COLO668 (cell line): ENCODE measurements around the gene PSMA7.
A peak's percentile ranks its signal among the peaks of the same experiment; 100 is the strongest.
"Not testable (repeated sequence)": the region's sequence is repeated elsewhere in the genome, so short reads cannot be mapped to it uniquely, and the experiment has no call there.

Experiments
- DNase-seq: peaks from one replicate; lab custom pipeline; 2025; ENCODE audit not compliant: unreplicated experiment; lab: John Stamatoyannopoulos, UW

The PSMA7 gene

GRCh38 chr20:62121776-62122653 lies 21.2 kb downstream of the PSMA7 start, which contains the start of gene LSM14B:
TSS of gene LSM14B (plus strand) at chr20:62122475. CDS start at chr20:62122667, 192 bp downstream.
- peak; percentile 99 for DNase-seq

- no peak for DNase-seq
Measured at GRCh38 chr20:62120990-62121775, 22.0 kb downstream of the PSMA7 start.

GRCh38 chr20:62120365-62120762 lies 22.8 kb downstream of the PSMA7 start:
- DNase-seq = no peak

GRCh38 chr20:62119591-62120364 lies 23.4 kb downstream of the PSMA7 start:
- no peak for DNase-seq

GRCh38 chr20:62119115-62119514 lies 24.1 kb downstream of the PSMA7 start:
- DNase-seq = no peak

- DNase-seq = peak; percentile 13
Measured at GRCh38 chr20:62118113-62119043, 24.8 kb downstream of the PSMA7 start.

GRCh38 chr20:62117658-62118057 lies 25.5 kb downstream of the PSMA7 start:
- DNase-seq = no peak

- DNase-seq = peak; percentile 14
Measured at GRCh38 chr20:62117362-62117646, 25.9 kb downstream of the PSMA7 start.

GRCh38 chr20:62116558-62117361 lies 26.4 kb downstream of the PSMA7 start:
- DNase-seq = no peak

GRCh38 chr20:62115800-62116407 lies 27.3 kb downstream of the PSMA7 start:
- not testable (repeated sequence) for DNase-seq

- no peak for DNase-seq
Measured at GRCh38 chr20:62114894-62115293, 28.3 kb downstream of the PSMA7 start.

GRCh38 chr20:62112368-62112767 lies 30.8 kb downstream of the PSMA7 start:
- no peak for DNase-seq

- no peak for DNase-seq
Measured at GRCh38 chr20:62111148-62111547, 32.0 kb downstream of the PSMA7 start.

- DNase-seq = no peak
Measured at GRCh38 chr20:62105592-62105991, 37.6 kb downstream of the PSMA7 start.

GRCh38 chr20:62104791-62105345 lies 38.3 kb downstream of the PSMA7 start:
- no peak for DNase-seq

- no peak for DNase-seq
Measured at GRCh38 chr20:62104234-62104789, 38.9 kb downstream of the PSMA7 start.

GRCh38 chr20:62103508-62104233 lies 39.5 kb downstream of the PSMA7 start:
- no peak for DNase-seq

- no peak for DNase-seq
Measured at GRCh38 chr20:62101078-62101477, 42.1 kb downstream of the PSMA7 start.
